Measurements from ENCODE around the gene FAM89B. TPM values are rescaled to one million over a fixed set of nuclear protein-coding genes. Genes with fewer than 3 reads are reported as not detected.

FAM89B gene
- total and polyA plus RNA-seq, 7 donors, result 34.0 to 96.7 (median 63.3) TPM

- TF ChIP-seq CTCF (IDR thresholded peaks at IDR 0.05) (no peak), POLR2A (IDR thresholded peaks at IDR 0.05) (no peak), POLR2AphosphoS5 (IDR thresholded peaks at IDR 0.05) (peak in 1 of 4 donors; percentile 30)
- Histone ChIP-seq H3K27ac (peak overlapping the region; percentile 63 to 79 (median 66)), H3K36me3 (peaks cover 5 to 50% (median 23%) of the 10 kb centered on the region in 4 donors), H3K27me3 (no peaks in the 10 kb centered on the region), H3K4me3 (peak overlapping the region in 3 of 4 donors; percentile 10 to 34 (median 24)), H3K4me1 (peaks cover 0 to 20% (median 16%) of the 10 kb centered on the region in 4 donors), H3K9me3 (no peaks in the 10 kb centered on the region)
- WGBS, 2 donors, result 8 to 19% methylated on average over 64 of the region's 64 CpGs
- peak; percentile 90 for DNase-seq
- intact Hi-C loops (cut with DNase I), result no loop called here
These were observed 25.9 kb upstream of the FAM89B start for GRCh38 chr11:65546217-65546958.

DNA sequence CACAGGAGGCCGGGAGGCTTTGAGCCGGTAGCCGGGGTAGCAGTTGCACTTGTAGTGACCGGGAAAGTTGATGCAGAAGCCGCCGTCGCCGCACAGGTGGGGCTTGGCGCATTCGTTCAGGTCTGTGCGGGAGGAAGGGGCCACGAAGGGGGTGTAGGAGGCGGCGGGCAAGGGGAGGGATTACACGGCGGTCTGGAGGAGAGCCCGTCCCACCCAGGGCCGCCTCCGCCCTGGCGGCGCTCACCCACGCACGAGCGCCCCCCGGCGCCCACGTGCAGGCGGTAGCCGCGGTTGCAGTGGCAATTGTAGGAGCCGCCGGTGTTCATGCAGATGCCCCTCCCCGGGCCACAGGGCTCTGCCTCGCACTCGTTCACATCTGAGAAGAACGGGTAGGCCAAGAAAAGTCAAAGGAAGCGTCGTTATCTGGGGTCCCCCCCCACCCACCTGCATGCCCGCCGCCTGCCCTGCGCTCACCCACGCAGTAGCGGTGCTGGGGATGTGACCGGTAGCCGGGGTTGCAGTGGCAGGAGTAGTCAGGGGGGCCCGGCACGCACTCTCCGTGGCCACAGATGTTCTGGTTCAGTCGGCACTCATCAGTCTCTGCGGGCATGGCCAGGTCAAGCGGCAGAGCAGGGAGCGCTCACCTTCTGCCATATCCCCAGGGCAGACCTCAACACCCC is 24.8 kb upstream of the FAM89B start:
- no peak for DNase-seq
- Histone ChIP-seq H3K27ac (peak overlapping the region in 2 of 4 donors; percentile 65 to 79), H3K4me3 (no peak overlapping the region), H3K4me1 (peaks cover 0 to 23% (median 10%) of the 10 kb centered on the region in 4 donors), H3K27me3 (no peaks in the 10 kb centered on the region), H3K9me3 (no peaks in the 10 kb centered on the region), H3K36me3 (peaks cover 5 to 59% (median 28%) of the 10 kb centered on the region in 4 donors)
- intact Hi-C loops (cut with DNase I), result no loop called here
- TF ChIP-seq POLR2AphosphoS5 (IDR thresholded peaks at IDR 0.05) (no peak), EP300 (IDR thresholded peaks at IDR 0.05) (no peak), CTCF (IDR thresholded peaks at IDR 0.05) (no peak), POLR2A (IDR thresholded peaks at IDR 0.05) (no peak)
- 83 to 89% methylated on average over 52 of the region's 52 CpGs for WGBS, 2 donors

GRCh38 chr11:65548395-65548794 is 23.9 kb upstream of the FAM89B start:
- H3K27ac ChIP-seq, result no peak overlapping the region
- WGBS, 2 donors, result 86 to 90% methylated on average over 3 of the region's 3 CpGs
- intact Hi-C loops (cut with DNase I), result no loop called here

GRCh38 chr11:65549096-65549495 is 23.2 kb upstream of the FAM89B start:
- Histone ChIP-seq H3K4me3 (no peak overlapping the region), H3K27me3 (no peaks in the 10 kb centered on the region), H3K27ac (no peak overlapping the region), H3K36me3 (peaks cover 11 to 63% (median 31%) of the 10 kb centered on the region in 4 donors), H3K4me1 (peaks cover 0 to 30% (median 13%) of the 10 kb centered on the region in 4 donors), H3K9me3 (no peaks in the 10 kb centered on the region)
- no peak for DNase-seq
- TF ChIP-seq CTCF (IDR thresholded peaks at IDR 0.05), result no peak
- TF ChIP-seq POLR2A (IDR thresholded peaks at IDR 0.05), result no peak
- no peak for TF ChIP-seq EP300 (IDR thresholded peaks at IDR 0.05)
- TF ChIP-seq POLR2AphosphoS5 (IDR thresholded peaks at IDR 0.05), result no peak
- intact Hi-C loops (cut with DNase I), result no loop called here
- WGBS, 2 donors, result 87 to 95% methylated on average over 3 of the region's 3 CpGs

More at GRCh38 chr11:65548395-65548794, 23.9 kb upstream of the FAM89B start:
- Histone ChIP-seq H3K4me3 (no peak overlapping the region), H3K4me1 (peaks cover 0 to 24% (median 10%) of the 10 kb centered on the region in 4 donors), H3K27me3 (no peaks in the 10 kb centered on the region), H3K9me3 (no peaks in the 10 kb centered on the region), H3K36me3 (peaks cover 7 to 59% (median 31%) of the 10 kb centered on the region in 4 donors)
- no peak for TF ChIP-seq EP300 (IDR thresholded peaks at IDR 0.05)
- TF ChIP-seq CTCF (IDR thresholded peaks at IDR 0.05), result no peak
- no peak for TF ChIP-seq POLR2AphosphoS5 (IDR thresholded peaks at IDR 0.05)
- TF ChIP-seq POLR2A (IDR thresholded peaks at IDR 0.05), result no peak
- DNase-seq, result no peak

Data from sigmoid colon (tissue), 7 donors.